Activated T-cell treated with anti-CD3 and anti-CD28 coated beads, Interleukin-2, amount 50 U/mL, for 1 hour (primary cell): Measurements from ENCODE around the gene AGAP9.
"Not testable (repeated sequence)": the region's sequence is repeated elsewhere in the genome, so short reads cannot be mapped to it uniquely, and the experiment has no call there.

Experiments used
- DNase-seq: peaks from one replicate; pipeline ENCODE4 v3.0.0-alpha.2; 2020

Gene AGAP9

DNA sequence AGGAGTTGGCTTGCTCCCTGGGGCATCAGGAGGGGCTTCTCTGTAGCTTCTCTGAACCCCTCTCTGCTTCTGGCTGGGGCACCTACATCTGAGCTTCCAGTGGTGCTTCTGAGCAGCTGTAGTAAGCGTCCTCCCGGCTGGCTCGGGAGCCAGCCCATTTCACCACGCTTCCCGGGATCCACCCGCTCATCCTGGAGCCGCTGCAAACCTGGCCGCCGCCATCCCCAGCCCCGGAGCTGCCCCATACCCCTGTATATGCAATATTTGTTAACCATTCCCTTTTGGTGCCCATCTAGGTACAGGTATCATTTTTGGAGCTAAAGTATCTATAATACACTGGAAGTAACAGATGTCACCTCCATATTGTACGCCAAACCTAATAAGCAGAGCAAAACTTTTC is 38.7 kb downstream of the AGAP9 start:
- DNase-seq: not testable (repeated sequence)

DNA sequence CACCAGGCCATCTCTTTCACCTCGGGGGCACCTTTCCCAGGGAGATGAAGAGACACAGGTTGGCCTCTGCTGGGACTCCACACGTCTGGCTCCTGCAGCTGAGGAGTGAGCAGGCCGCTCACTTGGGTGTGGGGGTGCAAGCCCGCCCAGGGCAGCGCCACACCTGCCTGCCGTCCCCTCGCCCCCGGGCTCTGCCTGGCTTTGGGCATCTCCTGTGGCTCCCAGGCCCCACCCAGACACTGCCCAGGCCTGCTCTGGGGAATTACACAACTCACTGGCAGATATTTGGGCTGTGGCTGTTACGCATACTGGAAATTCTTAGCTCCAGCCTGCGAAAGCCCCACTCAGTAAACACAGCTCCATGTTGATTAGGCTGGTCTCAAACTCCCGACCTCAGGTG is 39.5 kb downstream of the AGAP9 start, which contains the start of gene ANXA8:
TSS of gene ANXA8 (minus strand) at position 193 of the 400 bp plus-strand sequence. CDS start at position 11, 182 bp downstream.
- DNase-seq: not testable (repeated sequence)

DNA sequence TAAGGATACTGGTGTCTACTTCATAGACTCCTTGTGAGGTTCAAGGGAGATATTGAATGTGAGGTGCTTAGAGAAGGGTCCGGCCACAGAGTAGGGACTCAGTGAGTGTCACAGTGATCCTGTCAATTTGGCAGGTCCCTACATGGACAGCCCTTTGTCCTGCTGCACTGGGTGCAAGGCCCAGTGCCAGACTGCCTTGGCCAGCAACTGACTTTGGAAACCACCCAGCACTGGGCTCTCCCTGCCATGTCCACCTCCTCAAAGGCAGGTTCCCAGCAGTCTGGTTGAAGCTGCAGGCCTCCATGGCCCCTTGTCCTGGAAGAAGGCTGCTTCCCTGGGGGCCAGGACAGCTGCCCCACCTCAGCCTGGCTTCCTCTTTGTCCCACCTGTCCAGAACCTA is 41.1 kb downstream of the AGAP9 start:
- not testable (repeated sequence) for DNase-seq

DNA sequence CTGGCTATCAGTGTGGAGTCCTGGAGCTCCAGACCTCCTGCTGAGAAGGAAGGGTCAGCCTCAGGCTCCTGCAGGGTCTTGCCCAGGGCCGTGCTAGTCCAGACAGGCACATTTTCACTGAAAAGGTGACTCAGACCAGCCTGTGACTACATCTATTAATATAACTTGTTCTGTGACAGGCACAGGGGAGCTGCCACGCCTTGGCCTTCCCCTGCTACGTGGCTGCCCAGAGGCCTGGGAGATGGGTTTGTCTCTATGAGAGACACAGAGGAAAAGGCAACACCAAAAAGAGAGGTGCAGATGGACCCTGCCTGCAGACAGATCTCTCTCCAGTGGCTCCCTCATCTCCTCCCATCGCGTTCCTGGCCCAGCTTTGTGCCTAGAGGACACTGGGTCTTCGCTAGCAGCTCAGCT is 41.7 kb downstream of the AGAP9 start:
- not testable (repeated sequence) for DNase-seq

DNA sequence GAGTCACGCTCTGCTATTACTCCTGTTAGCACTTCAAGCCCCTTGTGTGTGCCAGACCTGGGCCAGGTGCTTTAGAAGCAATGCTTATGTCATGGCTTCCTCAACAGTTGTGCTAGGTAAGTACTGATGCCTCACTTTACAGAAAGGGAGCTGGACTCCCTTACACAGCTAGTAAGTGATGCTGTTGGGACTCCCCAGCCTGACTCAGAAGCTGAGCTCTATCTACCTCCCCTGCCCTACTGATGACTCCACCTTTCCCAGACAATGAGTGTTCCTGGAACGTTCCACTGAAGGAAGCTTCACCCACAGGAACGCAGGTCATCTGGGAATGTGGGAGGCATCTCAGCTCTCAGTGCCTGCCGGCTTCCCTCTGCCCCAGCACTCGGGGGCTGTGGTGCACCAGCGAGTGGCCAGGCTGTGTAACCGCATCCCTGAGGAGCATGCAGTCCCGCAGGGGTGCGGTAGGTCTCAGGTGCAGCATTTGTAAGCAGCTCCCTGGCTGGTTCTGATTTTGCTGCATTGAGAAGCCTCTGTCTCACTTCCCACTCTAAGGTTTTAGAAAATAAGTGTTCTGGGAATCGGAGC is 42.2 kb downstream of the AGAP9 start:
- DNase-seq: not testable (repeated sequence)

DNA sequence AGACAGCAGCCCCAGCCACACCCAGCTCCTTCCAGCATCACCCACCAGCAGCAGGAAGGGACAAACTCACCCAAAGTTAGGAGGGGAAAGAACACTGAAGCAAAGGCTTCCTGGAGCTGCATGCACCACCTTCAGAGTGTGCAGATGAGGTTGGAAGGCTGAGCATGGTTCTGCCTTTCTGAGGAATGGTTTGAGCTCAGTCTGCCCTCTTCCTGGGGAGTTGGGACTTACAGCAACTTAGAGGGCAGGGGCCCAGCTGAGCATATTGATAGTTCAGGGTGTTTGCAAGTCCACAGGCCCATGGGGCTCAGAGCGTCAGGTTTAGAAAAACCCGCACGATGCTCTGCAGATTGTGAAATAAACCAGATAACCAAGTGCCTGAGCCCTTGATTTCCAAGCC is 43.3 kb downstream of the AGAP9 start:
- DNase-seq: not testable (repeated sequence)

DNA sequence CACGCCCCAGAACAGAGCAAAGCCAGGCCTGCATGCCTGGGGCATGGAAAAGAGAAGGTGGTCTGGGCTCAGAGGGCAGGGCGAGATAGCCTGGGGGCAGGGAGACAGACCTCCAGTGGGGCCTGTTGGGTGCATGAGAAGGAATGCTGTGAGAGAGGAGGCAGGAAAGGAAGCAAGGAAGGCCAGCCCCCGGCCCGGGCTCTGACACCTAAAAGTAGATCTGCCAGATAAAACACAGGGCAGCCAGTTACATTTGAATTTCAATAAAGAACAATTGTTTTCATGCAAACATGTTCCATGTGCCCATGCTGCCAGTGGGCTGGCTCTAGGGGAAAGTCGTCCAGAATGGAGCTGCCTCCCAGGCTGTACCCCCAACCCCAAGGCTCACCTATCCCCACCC is 45.3 kb downstream of the AGAP9 start:
- not testable (repeated sequence) for DNase-seq

DNA sequence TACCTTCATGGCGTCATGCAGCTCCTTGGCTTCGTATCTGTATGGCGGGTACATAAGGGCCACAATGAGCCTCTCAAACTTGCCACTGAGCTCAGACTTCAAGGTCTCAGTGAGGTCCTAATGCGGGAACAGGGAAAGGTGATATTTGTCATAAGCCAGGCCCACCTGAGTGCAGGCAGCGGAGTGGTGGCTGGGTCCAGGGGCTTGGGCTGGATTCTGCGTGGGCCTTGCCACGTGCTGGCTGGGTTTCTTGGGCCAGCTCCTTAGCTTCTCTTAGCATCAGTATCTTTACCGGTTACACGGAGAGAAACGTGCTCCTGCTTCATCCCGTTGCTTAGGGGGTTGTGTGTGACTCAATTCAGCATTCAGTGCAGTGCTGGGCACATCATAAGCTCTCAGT is 46.4 kb downstream of the AGAP9 start:
- not testable (repeated sequence) for DNase-seq

DNA sequence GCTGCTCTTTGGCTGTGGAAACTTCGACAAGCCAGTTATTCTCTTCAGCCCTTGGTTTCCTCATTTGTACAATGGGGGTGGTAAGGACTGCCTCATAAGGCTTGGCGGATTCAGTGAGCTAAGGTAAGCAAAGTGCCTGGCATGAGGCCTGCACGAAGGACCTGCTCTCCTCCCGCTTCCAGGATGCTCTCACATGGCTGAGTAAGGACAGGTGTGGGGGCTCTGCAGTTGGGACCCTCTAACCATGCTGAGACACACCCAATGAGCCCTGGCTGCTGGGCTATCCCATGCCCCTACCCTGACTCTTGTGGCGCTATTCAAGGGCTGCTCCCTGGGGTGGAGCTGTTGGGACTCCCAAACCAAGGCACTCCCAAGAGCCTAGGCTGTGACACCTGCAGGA is 48.3 kb downstream of the AGAP9 start:
- not testable (repeated sequence) for DNase-seq

DNA sequence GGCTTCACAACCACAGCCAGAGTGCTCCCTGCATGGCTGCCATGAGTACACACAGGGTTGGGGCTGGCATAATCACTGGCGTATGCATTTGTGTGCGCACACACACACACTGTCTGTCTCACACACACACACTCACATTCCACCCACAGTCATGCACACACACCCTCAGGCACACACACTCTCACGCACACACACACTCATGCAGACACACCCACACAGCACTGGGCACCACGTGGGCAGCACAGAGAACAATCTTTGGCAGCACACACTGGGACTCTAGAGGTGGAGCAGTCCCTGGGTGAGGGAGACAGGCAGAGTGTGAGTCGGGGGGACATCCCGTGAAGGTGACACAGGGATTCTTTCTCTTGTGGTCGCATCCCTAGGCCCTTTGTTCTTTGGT is 49.9 kb downstream of the AGAP9 start:
- not testable (repeated sequence) for DNase-seq

DNA sequence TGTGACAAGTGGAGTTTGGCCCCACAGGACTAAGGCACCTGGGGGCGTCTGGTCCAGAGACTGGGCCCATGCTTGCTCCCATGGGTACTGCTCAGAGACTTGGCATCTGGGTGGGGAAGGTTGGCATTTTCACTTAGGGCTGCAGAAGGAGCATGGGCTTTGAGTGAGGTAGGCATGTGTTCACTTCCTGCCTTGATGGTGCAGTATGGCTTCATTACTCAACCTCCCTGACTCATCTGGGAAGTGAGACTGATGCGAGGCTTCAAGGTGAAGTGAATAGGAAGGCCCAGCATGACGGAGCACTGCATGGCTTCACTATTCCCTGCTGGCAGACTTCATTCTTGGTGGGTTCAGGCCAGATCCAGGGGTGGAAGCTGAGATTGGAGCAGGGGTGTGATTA is 50.8 kb downstream of the AGAP9 start:
- DNase-seq: not testable (repeated sequence)

DNA sequence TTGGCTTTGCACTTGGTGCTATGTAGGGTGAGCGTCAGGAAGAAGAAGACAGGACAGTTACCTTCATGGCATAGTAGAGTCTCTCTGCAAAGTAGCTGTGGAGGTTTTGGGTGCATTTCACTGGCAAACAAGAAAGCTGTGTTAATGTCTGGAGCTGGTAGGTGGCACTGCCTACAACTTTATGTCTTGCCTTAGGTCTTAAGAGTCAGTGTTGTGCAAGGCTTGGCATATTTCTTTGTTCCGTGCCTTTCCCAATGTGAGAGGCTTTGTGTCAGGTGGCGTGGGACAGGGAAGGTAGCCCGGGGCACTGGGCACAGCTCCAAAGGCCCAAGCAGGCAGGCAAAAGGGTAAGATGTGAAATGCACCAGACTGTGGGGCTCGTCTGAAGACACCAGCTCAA is 51.4 kb downstream of the AGAP9 start:
- DNase-seq: not testable (repeated sequence)

DNA sequence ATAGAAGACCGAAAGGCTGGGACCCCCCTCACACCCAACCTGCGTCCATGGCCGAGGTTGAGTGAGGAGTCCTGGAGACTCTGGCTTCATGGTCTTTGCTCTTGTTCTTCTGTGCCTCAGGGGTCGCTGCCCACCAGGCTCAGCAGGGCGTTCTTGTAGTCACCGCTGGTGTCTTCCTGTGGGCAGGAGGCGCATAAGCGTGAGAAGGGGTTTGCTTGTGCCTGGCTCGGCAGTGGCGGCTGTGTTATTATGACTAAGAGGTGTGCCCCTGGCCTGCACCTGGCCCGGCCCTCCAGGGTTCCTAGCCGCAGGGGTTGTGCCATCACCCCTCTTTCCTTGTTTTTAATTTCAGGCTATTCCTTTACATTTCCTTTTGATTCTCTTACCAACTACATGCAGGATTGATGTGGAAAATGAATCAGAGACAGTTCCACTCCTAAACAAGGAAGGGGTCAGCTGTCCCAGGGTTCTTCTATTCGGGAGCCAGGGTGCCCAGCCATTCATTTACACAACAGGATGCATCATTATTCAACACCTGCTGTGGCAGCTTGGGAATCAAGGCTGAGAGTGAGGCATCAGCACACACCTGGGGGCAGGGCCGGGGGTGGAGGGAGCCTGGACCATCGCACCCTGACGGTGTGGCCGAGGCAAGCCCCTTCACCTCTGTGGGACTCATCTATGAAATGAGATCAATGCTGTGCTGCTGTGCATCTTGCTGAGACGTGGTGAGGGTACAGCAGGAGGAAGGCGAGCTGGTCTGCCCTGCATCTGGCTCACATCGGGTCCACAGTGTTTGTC is 54.5 kb downstream of the AGAP9 start:
- DNase-seq: not testable (repeated sequence)

DNA sequence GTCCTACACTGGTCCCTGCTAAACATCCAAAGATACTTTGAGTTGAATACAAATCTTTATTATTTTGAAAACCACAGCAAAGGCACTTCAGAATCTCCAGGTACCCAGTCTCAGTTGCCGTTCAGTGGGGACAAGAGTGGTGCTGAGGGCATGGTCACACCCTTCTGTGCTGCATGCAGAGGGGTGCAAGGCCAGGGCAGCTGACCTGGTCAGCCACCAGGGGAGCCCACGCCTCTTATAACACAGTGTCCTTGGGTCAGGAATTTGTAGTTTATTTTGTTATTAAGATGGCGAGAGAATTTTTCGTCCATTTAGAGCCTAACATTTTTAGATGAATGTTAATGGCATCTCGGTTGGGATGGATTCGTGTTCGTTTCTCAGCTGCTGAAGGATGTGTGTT is 55.5 kb downstream of the AGAP9 start:
- DNase-seq: not testable (repeated sequence)

DNA sequence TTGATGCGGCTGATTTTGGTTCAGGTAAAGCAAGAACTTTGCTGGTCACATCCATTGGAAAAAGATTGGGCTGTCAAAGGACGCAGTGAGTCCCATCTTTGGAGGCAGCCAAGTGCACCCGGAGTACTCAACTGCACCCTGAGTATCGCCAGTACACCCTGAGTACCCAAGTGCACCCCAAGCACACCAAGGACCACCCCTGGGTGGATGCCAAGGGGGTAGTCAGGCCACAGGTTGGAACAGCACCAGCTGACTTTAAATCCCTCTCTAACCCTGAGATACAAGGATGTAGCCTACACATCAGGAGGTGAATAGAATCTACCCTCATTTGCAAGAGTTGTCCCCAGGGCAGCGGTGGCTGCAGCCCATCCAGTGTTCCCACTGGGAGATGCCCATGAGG is 56.0 kb downstream of the AGAP9 start:
- not testable (repeated sequence) for DNase-seq

DNA sequence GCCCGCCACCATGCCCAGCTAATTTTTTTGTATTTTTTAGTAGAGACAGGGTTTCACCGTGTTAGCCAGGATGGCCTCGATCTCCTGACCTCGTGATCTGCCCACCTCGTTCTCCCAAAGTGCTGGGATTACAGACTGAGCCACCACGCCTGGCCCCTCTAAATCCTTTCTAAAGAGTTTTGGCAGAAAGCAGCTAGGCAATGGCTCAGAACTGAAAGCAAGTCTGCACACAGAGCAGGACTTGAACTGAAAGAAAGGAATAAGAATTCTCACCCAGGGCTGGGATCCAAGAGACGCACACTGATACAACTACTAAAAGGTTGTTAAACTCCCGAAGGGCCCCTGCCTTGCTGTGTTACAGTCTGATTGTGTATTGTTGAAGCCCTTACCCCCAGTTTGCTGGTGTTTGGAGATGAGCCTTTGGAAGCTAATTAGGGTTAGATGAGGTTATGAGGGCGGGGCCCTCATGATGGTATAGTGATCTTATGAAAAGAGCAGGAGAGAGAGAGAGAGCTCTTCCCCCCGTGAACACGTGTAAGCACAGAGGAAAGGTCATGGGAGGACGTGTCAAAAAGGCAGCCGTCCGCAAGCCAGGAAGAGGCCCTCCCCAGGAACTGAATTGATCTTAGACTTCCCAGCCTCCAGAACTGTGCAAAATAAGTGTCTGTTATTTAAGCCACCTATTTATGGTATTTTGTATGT is 58.1 kb downstream of the AGAP9 start:
- not testable (repeated sequence) for DNase-seq

DNA sequence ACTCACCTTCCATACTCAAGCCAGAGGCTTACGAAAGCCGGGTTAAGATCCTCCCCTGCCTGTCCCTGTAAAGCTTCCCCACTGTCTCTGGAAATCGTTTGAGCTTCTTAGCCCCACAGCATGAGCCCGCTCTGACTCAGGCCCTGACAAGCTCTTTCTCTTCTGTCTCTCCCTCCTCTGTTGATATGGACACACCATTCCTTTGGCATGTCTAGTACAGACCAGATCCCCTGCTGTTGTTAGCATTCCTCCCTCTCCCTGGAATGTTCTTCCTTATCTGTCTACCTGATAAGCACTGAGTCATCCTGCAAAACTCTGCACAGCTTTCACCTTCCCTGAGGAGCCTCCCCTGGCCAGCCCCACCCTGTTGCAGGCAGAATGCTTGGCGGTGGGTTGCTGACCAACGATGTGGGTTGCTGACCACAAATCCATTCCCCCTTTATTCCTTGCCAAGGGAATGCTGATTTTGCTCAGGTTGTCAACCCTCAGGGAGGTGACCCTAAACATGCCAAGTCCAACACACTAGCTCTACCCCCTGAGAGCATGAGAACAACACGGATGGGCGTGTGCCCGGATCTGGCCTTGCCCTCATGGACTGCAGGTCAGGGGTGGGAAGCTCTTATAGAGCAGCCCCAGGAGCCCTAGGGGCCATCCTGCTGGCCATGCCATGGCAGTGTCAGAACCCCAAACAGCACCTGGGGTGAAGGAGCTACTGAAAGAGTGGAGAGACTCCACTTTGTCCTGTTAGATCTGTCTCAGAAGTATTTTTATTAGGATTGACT is 60.7 kb downstream of the AGAP9 start:
- DNase-seq: not testable (repeated sequence)

DNA sequence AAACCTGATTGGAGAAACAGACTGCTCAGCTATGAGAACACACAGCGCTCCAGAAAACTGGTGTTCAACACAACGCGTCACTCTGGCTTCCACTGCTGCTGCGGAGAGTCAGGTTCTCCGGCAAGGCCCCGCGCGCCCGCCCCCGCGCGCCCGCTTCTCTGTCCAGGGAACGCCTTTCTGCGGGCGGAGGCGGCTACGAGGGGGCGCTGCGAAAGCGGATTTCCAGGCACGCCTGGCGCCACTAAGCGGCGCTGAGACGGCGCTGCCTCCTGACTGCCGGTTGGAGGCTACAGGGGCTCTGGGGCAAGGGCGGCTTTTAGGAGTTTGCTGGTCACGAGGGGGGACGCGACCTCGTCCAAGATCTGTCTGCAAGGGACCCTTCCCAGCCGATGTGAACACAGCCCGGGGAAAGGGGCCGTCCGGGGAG is 62.2 kb downstream of the AGAP9 start:
- not testable (repeated sequence) for DNase-seq

DNA sequence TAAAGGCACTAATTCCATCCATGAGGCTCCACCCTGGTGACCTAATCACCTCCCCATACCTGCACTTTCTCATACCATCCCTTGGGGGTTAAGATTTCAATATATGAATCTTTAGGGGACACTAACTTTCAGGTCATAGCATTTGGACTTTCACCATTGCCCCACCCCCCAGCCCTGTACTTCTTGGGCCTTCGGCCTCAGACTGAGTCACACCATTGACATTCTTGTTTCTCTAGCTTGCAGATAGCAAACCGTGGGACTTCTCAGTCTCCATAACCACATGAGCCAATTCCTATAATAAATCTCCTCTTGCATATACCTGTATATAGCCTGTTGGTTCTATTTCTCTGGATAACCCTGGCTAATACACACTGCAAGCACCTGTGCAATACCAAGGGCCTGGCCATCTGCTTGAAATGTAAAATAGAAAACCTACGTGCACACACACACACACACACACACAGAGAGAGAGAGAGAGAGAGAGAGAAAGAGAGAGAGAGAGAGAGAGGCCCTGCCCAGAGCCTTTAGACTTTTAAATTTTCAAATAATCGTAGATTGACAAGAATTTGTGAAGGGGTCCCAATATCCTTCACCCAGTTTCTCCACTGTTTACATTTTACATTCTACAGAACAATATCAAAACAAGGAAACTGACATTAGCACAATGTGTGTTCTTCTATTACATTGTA is 64.8 kb downstream of the AGAP9 start:
- DNase-seq: no peak

DNA sequence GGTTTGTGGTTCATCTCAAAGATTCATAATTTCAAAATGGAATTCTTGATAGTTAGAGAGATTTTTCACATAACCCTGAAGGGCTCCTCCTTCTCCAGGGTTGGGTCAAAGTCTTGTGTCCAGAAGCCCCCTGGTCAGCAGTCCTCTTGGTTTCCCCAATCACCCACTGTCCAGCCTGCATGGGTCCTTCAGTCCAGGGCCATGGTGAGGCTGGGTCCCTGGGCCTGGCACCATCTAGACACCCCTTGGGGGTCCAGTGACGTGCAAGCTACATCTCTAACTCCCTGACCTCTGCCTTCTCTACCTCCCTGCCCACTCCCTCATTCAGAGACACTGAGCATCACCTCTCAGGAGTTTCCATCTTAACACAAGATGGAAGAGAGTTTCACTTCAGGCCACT is 65.6 kb downstream of the AGAP9 start:
- DNase-seq: no peak

DNA sequence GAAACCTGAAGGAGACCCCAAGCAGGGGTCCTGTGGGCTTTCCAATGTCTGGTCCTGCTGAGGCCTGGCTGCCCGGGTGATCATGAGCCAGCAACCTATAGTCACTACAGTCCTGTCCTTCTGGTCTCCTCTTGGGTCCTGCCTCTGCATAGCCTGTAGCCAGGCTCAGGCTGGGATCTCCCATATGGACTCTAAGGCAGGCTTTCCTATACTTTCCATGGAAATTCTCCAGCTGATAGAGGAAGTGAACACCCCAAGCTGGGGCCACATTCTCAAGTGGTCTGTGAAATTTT is 66.0 kb downstream of the AGAP9 start:
- DNase-seq: no peak

DNA sequence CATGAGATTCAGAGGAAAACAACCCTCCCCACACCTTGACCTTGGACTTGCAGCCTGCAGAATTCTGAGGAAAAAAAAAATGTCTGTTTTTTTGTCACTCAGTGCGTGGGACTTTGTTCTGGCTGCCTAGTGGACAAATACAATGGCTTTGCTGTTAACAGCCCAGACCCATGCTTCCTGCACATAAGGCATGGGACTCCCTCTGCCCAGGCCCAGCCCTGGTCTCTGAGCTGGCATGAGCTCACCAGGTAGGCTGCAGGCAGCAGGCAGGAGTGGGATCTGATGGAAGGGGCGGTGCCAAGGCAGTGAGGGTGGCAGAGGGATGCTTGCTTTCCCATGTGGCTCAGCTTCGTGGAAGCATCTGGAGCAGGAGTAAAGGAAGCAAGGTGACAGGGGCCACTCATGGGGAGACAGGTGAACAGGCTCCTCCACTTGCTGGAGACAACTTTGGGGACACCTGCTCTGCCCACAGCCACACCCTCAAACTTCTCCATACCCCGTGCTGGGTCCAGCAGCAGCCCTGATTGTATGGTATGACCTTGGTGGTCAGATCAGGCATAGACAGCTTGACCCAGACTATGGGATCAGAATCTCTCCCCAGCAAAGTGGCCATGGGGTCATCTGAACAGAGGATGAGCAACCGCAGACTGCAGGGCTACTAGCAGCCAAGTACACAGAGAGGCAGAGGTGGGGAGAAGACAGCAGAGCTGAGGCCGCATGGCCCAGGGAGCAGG is 66.5 kb downstream of the AGAP9 start:
- no peak for DNase-seq
